GF-D8 (cell line): Measurements from ENCODE around the gene HLTF.
"Not testable (repeated sequence)": the region's sequence is repeated elsewhere in the genome, so short reads cannot be mapped to it uniquely, and the experiment has no call there.

Source experiments
- DNase-seq: peaks from one replicate; lab custom pipeline; 2025; lab: John Stamatoyannopoulos, UW

Gene HLTF

GRCh38 chr3:149086232-149086988 lies at the start of gene HLTF:
Gene HLTF, minus strand, starts transcription at chr3:149086533. Its CDS starts 197 bp downstream, at chr3:149086336.
- DNase-seq: peak; percentile 78

DNA sequence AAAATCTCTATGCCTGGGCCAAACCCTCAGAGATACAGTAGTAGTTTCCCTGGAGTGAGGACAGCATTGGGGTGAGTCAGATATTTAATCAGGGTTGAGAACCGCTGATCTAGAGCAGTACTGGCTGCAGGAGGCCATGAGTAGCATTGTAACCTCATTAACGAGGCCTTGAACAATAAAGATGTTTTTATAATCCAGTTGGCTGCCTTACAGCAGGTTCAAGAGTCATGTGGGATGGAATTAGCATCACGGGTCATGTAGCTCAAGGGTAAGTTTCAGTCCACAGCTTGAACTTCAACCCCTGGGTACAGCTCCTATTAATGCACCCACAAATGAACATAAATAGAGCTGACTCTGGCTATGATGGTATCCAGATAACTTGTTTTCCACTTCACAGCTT lies 48.2 kb upstream of the HLTF start:
- no peak for DNase-seq

DNA sequence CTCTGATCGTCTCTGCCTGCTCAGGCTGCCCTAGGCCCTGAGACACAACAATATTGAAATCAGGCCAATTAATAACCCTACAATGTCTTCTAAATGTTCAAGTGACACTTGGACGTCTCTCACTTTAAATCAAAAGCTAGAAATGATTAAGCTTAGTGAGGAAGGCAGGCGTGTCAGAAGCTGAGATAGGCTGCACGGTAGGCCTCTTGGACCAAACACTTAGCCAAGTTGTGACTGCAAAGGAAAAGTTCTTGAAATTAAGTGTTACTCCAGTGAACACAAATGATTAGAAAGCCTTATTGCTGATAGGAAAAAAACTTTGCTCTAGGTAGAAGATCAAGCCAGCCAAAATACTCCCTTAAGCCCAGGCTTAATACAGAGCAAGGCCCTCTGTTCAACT lies 45.3 kb upstream of the HLTF start:
- DNase-seq: no peak

DNA sequence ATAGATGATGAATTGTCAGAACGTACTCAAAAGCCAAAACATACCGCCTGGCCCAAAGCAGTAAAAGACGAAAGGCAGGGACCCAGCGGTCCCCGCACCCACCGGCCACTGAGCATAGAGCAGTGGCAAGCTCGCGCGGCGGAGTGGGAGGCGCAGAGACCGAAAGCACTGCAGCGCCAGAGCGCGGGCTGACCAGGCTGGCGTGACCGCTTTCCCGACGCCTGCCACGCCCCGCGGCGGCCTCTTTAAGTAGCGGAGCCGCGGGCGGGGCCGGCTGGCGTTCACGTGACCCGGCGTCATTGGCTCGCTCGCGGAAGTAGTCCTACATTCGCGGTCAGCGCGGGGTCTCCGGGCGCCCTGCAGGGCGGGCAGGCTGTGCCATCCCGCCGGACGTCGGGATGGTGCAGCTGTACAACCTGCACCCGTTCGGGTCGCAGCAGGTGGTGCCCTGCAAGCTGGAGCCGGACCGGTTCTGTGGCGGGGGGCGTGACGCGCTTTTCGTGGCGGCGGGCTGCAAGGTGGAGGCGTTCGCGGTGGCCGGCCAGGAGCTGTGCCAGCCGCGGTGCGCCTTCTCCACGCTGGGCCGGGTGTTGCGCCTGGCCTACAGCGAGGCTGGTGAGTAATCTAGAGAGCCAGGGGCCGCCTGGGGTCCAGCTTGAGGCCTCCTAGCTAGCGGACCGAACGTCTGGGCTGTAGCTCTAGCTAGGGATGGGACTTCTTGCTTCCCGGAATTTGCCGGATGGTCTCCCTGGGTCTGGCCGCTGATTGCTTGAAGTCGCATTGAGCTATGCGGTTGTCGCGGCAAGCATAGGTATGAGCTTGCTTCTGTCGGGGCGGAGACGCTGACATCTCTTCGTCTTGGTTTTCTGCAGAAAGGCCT lies 43.2 kb upstream of the HLTF start, which contains the start of gene HPS3:
TSS of gene HPS3 (plus strand) at position 313 of the 880 bp plus-strand sequence. CDS start at position 399, 86 bp downstream.
- DNase-seq: peak; percentile 55

DNA sequence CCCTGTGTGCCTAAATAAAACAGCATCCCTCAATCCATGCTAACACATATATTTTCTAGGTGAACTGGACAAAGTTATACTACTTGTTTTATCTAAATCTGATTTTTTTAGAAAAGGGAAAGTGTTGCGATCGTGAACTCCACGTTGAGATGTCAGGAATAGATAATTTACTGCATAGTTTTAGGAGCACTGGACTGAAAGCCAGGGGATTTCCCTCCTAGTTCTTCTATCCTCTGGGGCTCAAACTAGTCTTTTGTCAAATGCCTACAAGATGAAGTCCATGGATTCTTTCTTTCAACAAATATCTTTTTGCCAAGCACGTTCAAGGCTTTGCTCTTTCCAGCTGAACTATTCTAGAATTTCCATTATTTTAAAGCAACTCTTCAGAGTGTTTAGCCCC lies 42.5 kb upstream of the HLTF start:
- no peak for DNase-seq

DNA sequence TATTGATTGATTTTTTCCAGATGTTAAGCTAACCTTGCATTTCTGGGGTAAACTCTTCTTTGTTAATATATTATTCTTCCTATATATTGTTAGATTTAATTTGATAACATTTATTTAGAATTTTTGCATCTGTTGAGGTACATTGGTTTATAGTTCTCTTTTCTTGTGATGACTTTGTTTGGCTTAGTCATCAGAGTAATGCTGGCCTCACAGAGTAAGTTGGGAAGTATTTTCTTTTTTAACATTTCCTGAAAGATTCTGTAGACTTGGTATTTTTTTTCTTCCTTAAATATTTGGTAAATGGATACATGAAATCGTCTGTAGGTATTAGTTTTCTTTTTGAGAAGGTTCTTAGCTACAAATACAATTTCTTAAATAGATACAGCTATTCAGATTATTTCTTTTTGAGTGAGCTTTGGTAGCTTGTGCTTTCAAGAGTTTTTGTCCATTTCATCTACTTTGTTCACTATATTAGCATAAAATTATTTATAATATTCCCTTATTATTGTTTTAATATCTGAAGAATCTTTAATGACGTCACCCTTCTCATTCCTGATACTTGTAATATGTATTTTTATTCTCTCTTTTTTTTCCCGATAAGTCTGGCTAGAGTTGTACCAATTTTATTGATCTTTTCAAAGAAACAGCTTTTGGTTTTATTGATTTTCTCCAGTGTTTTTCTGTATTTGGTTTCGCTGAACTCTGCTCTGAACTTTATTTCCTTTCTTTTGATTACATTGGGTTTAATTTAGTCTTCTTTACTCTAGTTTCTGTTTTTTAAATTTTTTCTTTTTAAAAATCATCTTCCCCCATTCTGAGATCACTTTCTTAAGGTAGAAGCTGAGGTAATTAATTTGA lies 36.6 kb upstream of the HLTF start:
- no peak for DNase-seq

GRCh38 chr3:149120051-149120972 lies 34.0 kb upstream of the HLTF start:
- peak; percentile 11 for DNase-seq

DNA sequence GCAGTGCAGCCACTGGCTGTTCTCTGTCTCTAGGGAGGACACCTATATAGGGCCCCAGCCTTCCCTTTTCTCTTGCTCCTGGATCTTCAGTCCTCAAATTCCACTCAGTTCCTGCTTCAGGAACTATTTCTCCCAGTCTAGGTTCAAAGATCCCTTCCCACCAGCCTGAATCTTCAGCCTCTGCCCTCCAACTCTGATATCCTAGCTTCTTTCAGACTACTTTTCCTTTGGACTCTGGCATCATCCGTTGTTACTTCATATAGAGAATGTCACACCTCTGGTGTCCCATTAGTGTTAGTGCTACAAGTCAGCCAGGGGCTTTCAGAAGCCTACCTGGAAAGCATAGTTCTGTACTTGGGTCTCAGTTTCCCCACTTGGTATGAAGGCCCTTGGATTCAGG lies 33.1 kb upstream of the HLTF start:
- no peak for DNase-seq

GRCh38 chr3:149118724-149119123 lies 32.4 kb upstream of the HLTF start:
- no peak for DNase-seq

DNA sequence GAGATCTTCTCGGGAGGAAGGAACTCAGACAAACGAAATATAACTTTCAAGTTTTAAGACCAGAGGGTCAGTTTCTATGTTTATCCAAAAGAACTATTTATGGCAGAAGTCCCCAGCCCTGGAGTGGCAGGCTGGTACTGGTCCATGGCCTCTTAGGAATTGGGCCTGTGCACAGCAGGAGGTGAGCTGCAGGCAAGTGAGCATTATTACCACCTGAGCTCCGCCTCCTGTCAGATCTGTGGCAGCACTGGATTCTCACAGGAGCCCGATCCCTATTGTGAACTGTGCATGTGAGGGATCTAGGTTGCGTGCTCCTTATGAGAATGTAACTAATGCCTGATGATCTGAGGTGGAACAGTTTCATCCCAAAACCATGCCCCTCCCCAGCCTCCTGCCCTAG lies 28.8 kb upstream of the HLTF start:
- DNase-seq: no peak

- DNase-seq: no peak
Measured at GRCh38 chr3:149114458-149114857, 28.1 kb upstream of the HLTF start.

DNA sequence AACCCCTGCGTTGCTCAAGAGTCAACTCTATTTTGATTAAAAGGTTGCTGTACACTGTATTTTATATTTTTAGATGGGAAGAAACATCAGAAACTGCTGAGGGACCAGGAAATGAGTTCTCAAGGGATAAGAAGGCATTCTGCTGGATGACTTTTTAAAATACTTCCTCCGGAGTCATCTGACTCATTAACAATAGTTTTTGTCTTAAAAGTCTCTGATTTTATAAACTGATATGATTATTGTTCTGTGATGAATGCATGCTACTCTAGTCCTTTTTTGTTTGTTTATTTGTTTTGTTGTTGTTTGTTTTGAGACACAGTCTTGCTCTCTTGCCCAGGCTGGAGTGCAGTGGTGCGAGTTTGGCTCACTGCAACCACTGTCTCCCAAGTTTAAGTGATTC lies 18.2 kb upstream of the HLTF start:
- DNase-seq: no peak

DNA sequence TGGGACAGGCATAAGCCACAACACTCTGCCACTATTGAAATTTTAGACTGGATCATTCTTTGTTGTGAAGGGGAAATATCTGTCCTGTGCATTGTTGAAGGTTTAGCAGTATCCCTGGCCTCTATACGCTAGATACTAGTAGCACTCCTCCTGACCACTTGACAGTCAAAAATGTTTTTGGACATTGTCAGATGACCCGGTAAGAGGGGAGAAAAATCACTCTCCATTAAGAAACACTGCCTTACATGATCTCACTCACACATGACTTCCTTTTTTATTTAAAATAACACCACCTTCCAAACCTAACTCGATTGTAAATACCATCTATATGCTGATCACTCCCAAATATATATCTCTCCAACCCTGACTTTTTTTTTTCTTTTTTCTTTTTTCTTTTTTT lies 15.3 kb upstream of the HLTF start:
- DNase-seq: no peak

- DNase-seq: no peak
Measured at GRCh38 chr3:149101154-149101553, 14.8 kb upstream of the HLTF start.

- DNase-seq: not testable (repeated sequence)
Measured at GRCh38 chr3:149097987-149098386, 11.7 kb upstream of the HLTF start.

DNA sequence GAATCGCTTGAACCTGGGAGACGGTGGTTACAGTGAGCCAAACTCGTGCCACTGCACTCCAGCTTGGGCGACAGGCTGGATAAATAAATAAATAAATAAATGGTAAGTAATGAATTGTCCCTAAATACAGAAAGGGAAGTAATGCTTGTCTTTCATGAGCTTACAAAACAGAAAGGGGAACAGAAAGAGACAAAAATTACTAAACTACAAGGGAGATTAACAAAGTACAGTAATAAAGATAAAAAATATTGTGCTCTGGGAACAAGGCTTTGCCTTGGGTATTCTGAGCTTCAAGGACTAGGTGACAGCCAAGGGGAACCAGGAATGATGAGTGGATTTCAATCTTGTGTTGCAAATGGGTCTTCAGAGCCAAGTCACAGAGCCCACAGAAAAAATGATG lies 9.2 kb upstream of the HLTF start:
- no peak for DNase-seq

DNA sequence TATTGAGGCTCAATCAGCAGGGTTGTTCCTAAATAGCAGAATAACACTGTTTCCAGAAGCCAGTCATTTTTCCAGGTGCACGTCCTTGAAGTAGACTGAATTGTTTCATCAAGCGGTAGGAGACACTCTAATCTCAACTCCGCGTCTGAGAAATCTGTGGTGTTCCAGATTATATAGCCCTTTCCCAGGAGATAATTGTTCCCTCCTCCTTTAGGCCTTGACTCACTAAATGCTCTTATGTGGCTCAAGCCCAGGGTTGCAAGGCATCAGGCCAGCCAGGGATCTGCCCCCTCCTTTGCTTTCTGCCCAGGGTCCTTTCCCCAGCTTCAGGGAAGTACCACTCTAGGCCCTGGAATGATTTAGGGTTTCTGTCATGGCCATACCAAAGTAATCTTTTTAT lies 5.7 kb upstream of the HLTF start:
- no peak for DNase-seq

DNA sequence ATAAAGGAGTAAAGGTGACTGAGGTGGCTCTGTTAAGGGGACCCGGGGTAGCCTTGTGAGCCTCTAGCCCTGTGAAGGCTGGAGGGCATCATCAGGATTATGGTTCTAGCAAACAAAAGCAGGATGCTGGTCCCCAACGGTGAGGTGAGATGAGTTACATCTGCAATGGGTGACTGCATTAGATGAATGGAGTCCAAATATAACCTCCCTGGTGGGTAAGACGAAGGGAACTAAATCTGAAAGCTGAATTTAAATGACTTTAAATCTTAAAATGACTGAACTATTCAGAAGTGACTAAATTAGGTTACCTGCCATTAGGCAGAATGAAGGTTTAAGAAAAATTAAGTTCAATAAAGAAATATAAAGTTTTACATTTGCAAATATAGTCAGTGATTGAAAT lies 4.6 kb upstream of the HLTF start:
- DNase-seq: no peak

GRCh38 chr3:149090461-149090860 lies 4.1 kb upstream of the HLTF start:
- no peak for DNase-seq

- DNase-seq: no peak
Measured at GRCh38 chr3:149089395-149089794, 3.1 kb upstream of the HLTF start.

- no peak for DNase-seq
Measured at GRCh38 chr3:149087208-149087607, 875 bp upstream of the HLTF start.
